CD14-positive monocyte (primary cell): ENCODE measurements around the gene TMPRSS15. TPM values are rescaled to one million over a fixed set of nuclear protein-coding genes. Genes with fewer than 3 reads are reported as not detected.

Source experiments
- DNase-seq, 3 donors: peaks; one replicate each; pipeline ENCODE4 v3.0.0-alpha.2; 2011 to 2022
- H2AFZ ChIP-seq: 2 replicates; pipeline ENCODE4 v1.6.0; 2012; ENCODE audit warnings: mild to moderate bottlenecking, low read depth, low read length, inconsistent platforms; ENCODE audit not compliant: insufficient read depth, poor library complexity, severe bottlenecking
- H3K27ac ChIP-seq, 2 donors: 1 replicate in 1 of 2; 2 replicates in 1 of 2; pipeline ENCODE4 v1.5.1; 2012 to 2013; ENCODE audit warnings: low read length in 2 of 2, control low read depth in 1 of 2, inconsistent platforms in 1 of 2, low read depth in 1 of 2, mild to moderate bottlenecking in 1 of 2
- H3K27me3 ChIP-seq, 2 donors: one replicate each; pipeline versions ENCODE4 v1.6.0 to v1.6.1; 2011 to 2013; ENCODE audit warnings: low read length in 2 of 2; ENCODE audit not compliant: control insufficient read depth in 2 of 2, insufficient read depth in 2 of 2
- H3K36me3 ChIP-seq, 2 donors: replicated peaks in 1 of 2; 1 replicate in 1 of 2; 2 replicates in 1 of 2; pipeline versions ENCODE4 v1.5.1 to v1.6.1; 2012 to 2013; ENCODE audit warnings: low read length in 2 of 2, control low read depth in 1 of 2, inconsistent platforms in 1 of 2, mild to moderate bottlenecking in 1 of 2; ENCODE audit not compliant: insufficient read depth in 2 of 2, control insufficient read depth in 1 of 2
- H3K4me1 ChIP-seq, 2 donors: 1 replicate in 1 of 2; 2 replicates in 1 of 2; pipeline versions ENCODE4 v1.5.1 to v1.6.1; 2012 to 2013; ENCODE audit warnings: low read length in 2 of 2, control low read depth in 1 of 2, inconsistent platforms in 1 of 2, mild to moderate bottlenecking in 1 of 2, moderate library complexity in 1 of 2; ENCODE audit not compliant: insufficient read depth in 2 of 2, control insufficient read depth in 1 of 2
- H3K4me2 ChIP-seq: replicated peaks from 2 replicates; pipeline ENCODE3; 2012; ENCODE audit warnings: low read length, moderate library complexity, mild to moderate bottlenecking; ENCODE audit not compliant: poor library complexity, severe bottlenecking; ENCODE audit errors: extremely low read depth
- H3K4me3 ChIP-seq, 3 experiments: fragments of 200-600 bp in 1 of 3; sonication (generic) in 1 of 3; replicated peaks in 1 of 3; 1 replicate in 2 of 3; 2 replicates in 1 of 3; pipeline ENCODE4 v1.5.1; 2011 to 2013; ENCODE audit warnings: low read length in 3 of 3, mild to moderate bottlenecking in 3 of 3, control low read depth in 2 of 3, low read depth in 2 of 3, inconsistent platforms in 1 of 3, moderate library complexity in 1 of 3
- H3K79me2 ChIP-seq: 2 replicates; pipeline ENCODE4 v1.6.0; 2012; ENCODE audit warnings: mild to moderate bottlenecking, control low read depth, inconsistent platforms, low read length, moderate library complexity; ENCODE audit not compliant: insufficient read depth
- H3K9ac ChIP-seq: 2 replicates; pipeline ENCODE4 v1.6.0; 2017; ENCODE audit warnings: low read length, mild to moderate bottlenecking; ENCODE audit not compliant: insufficient read depth, poor library complexity, severe bottlenecking
- H3K9me3 ChIP-seq, 2 donors: replicated peaks in 1 of 2; 1 replicate in 1 of 2; 2 replicates in 1 of 2; pipeline versions ENCODE4 v1.5.1 to v1.6.1; 2012 to 2013; ENCODE audit warnings: low read length in 2 of 2, control low read depth in 1 of 2; ENCODE audit not compliant: control insufficient read depth in 1 of 2, insufficient read depth in 1 of 2
- H4K20me1 ChIP-seq: 2 replicates; pipeline ENCODE4 v1.6.0; 2012; ENCODE audit warnings: mild to moderate bottlenecking, low read length, control low read depth, moderate library complexity; ENCODE audit not compliant: insufficient read depth
- H3K27ac Mint-ChIP-seq, 7 donors: one replicate each; pipeline ENCODE4 v1.8.0; 2020; ENCODE audit warnings: mild to moderate bottlenecking in 7 of 7, mixed read lengths in 7 of 7, moderate library complexity in 6 of 7, inconsistent platforms in 2 of 7
- H3K27me3 Mint-ChIP-seq, 3 donors: one replicate each; pipeline ENCODE4 v1.8.0; 2021 to 2022; ENCODE audit warnings: low read depth in 3 of 3, mild to moderate bottlenecking in 3 of 3, mixed read lengths in 3 of 3, moderate library complexity in 3 of 3, inconsistent platforms in 1 of 3
- H3K36me3 Mint-ChIP-seq, 2 donors: one replicate each; pipeline ENCODE4 v1.8.0; 2020; ENCODE audit warnings: mixed read lengths in 2 of 2, inconsistent platforms in 1 of 2, mild to moderate bottlenecking in 1 of 2
- H3K4me1 Mint-ChIP-seq: one replicate; pipeline ENCODE4 v1.8.0; 2020; ENCODE audit warnings: mild to moderate bottlenecking, mixed read lengths
- H3K4me3 Mint-ChIP-seq, 2 donors: one replicate each; pipeline ENCODE4 v1.8.0; 2020; ENCODE audit warnings: mild to moderate bottlenecking in 2 of 2, mixed read lengths in 2 of 2, moderate library complexity in 1 of 2
- H3K9me3 Mint-ChIP-seq, 7 donors: one replicate each; pipeline ENCODE4 v1.8.0; 2020 to 2022; ENCODE audit warnings: mixed read lengths in 7 of 7, mild to moderate bottlenecking in 6 of 7, moderate library complexity in 6 of 7, inconsistent platforms in 2 of 7
- CTCF ChIP-seq: fragments of 200-600 bp; IDR thresholded peaks from one replicate; pipeline ENCODE4 v1.8.0; 2022; ENCODE audit warnings: antibody characterized with exemption, mild to moderate bottlenecking
- WGBS: methylation state at CpG from one replicate; pipeline ENCODE4 v1.1.5; 2013; ENCODE audit warnings: missing lambda C conversion rate; ENCODE audit not compliant: insufficient coverage; 5-methylcytosine and 5-hydroxymethylcytosine counted together
- intact Hi-C, 2 donors: fragments of 100-400 bp; cut with micrococcal nuclease; formaldehyde crosslinking; loops; one replicate each; pipeline versions ENCODE4 v1.15.0 to v1.15.1; 2023
- polyA plus RNA-seq, 3 donors: library from polyadenylated mRNA; depleted of rRNA in 1 of 3; unstranded in 2 of 3; stranded (reverse) in 1 of 3; fragments of 300-500 nt in 2 of 3; fragments of >200 nt in 1 of 3; fragmentation: Illumina TruSeq in 2 of 3; gene quantifications; 1 replicate in 2 of 3; 2 replicates in 1 of 3; pipeline ENCODE4 v1.2.3, GENCODE V29; 2012 to 2021

The TMPRSS15 gene
- polyA plus RNA-seq, 3 donors, result not detected

DNA sequence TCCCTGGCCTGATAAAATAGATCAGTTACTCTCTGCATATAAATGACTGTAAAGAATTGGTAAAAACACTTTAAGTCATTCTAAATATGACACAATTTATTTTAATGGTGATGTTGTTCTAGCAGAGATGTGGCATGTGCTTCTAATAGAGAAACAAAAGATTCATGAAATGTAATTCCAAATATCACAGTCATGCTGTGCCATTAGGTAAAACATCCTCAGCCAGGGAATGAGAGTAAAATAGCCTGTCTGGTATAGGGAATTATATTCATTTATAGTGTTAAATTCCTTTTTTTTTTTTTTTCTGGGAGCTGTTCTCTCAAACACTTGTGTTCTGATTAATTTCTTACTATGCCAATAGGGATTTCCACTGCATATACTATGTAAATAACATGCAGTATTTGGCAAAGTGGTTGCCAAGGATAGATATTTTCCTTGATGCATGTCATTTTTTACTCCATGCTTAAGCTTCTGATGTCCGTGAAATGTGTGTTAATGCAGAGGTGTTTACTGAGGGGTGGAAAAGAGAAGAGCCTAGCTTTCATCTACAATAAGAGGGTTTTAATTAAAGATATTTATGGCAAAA is 67.8 kb downstream of the TMPRSS15 start:
- H3K36me3 Mint-ChIP-seq, result no peaks in the 10 kb centered on the region
- no peaks in the 10 kb centered on the region for H3K79me2 ChIP-seq
- no peaks in the 10 kb centered on the region for H3K27me3 Mint-ChIP-seq
- DNase-seq, result no peak
- H3K4me3 ChIP-seq, result no peak overlapping the region
- H3K27me3 ChIP-seq, result no peaks in the 10 kb centered on the region
- no peaks in the 10 kb centered on the region for H3K36me3 ChIP-seq
- H3K27ac ChIP-seq, result no peak overlapping the region
- TF ChIP-seq CTCF, result no peak
- H3K4me3 Mint-ChIP-seq, result no peak overlapping the region
- H4K20me1 ChIP-seq, result no peaks in the 10 kb centered on the region
- no peak overlapping the region for H2AFZ ChIP-seq
- intact Hi-C loops, result no loop called here
- peaks cover 0 to 5% (median 2%) of the 10 kb centered on the region in 7 donors for H3K9me3 Mint-ChIP-seq
- WGBS, result no CpG with 5 or more reads among the region's 1 CpG
- no peak overlapping the region for H3K9ac ChIP-seq
- no peak overlapping the region for H3K4me2 ChIP-seq
- H3K9me3 ChIP-seq, result no peaks in the 10 kb centered on the region
- no peaks in the 10 kb centered on the region for H3K4me1 Mint-ChIP-seq
- H3K4me1 ChIP-seq, result no peaks in the 10 kb centered on the region
- no peak overlapping the region for H3K27ac Mint-ChIP-seq

GRCh38 chr21:18334066-18334465 is 69.5 kb downstream of the TMPRSS15 start:
- no peaks in the 10 kb centered on the region for H3K36me3 Mint-ChIP-seq
- intact Hi-C loops, result no loop called here
- no peak overlapping the region for H3K4me2 ChIP-seq
- H3K27ac ChIP-seq, result no peak overlapping the region
- H3K9me3 ChIP-seq, result no peaks in the 10 kb centered on the region
- H3K9ac ChIP-seq, result no peak overlapping the region
- no peaks in the 10 kb centered on the region for H3K27me3 Mint-ChIP-seq
- no peaks in the 10 kb centered on the region for H3K79me2 ChIP-seq
- no CpG with 5 or more reads among the region's 1 CpG for WGBS
- H3K27me3 ChIP-seq, result no peaks in the 10 kb centered on the region
- no peak for TF ChIP-seq CTCF
- DNase-seq, result no peak
- H3K36me3 ChIP-seq, result no peaks in the 10 kb centered on the region
- H4K20me1 ChIP-seq, result no peaks in the 10 kb centered on the region
- no peak overlapping the region for H3K4me3 Mint-ChIP-seq
- H3K4me1 ChIP-seq, result no peaks in the 10 kb centered on the region
- no peak overlapping the region for H3K4me3 ChIP-seq
- H2AFZ ChIP-seq, result no peak overlapping the region
- no peaks in the 10 kb centered on the region for H3K4me1 Mint-ChIP-seq
- H3K9me3 Mint-ChIP-seq, result peaks cover 0 to 7% (median 5%) of the 10 kb centered on the region in 7 donors
- H3K27ac Mint-ChIP-seq, result no peak overlapping the region
